Thyroid gland (tissue), 4 donors: ENCODE results near the gene MRPL42. TPM values are rescaled to one million over a fixed set of nuclear protein-coding genes. Genes with fewer than 3 reads are reported as not detected.
A peak's percentile ranks its signal among the peaks of the same experiment; 100 is the strongest.

Experiments used
- DNase-seq, 2 donors: peaks; one replicate each; pipeline ENCODE4 v3.0.0-alpha.2; 2019
- H3K27ac ChIP-seq, 3 donors: fragments of 200-600 bp; sonication (generic); 1 replicate in 2 of 3; 2 replicates in 1 of 3; pipeline ENCODE4 v1.5.1; 2016 to 2019; ENCODE audit warnings: mild to moderate bottlenecking in 1 of 3, moderate library complexity in 1 of 3
- H3K27me3 ChIP-seq: fragments of 200-600 bp; sonication (generic); one replicate; pipeline ENCODE4 v1.5.1; 2019
- H3K36me3 ChIP-seq, 2 donors: fragments of 200-600 bp; sonication (generic); one replicate each; pipeline ENCODE4 v1.5.1; 2016 to 2019
- H3K4me1 ChIP-seq, 2 donors: fragments of 200-600 bp; sonication (generic); one replicate each; pipeline ENCODE4 v1.5.1; 2017 to 2019
- H3K4me3 ChIP-seq, 3 donors: fragments of 200-600 bp; sonication (generic); replicated peaks in 1 of 3; 1 replicate in 2 of 3; 2 replicates in 1 of 3; pipeline ENCODE4 v1.5.1; 2016; ENCODE audit warnings: mild to moderate bottlenecking in 1 of 3
- H3K9me3 ChIP-seq: fragments of 200-600 bp; sonication (generic); one replicate; pipeline ENCODE4 v1.5.1; 2017
- CTCF ChIP-seq, 6 experiments: fragments of 200-600 bp in 3 of 6; fragments of 450-650 bp in 3 of 6; sonication (generic) in 3 of 6; IDR thresholded peaks; one replicate each; pipeline ENCODE4 v1.5.1; 2016 to 2019; ENCODE audit warnings: antibody characterized with exemption in 6 of 6, mild to moderate bottlenecking in 2 of 6, inconsistent platforms in 1 of 6, moderate library complexity in 1 of 6
- POLR2A ChIP-seq, 2 donors: fragments of 450-650 bp; IDR thresholded peaks; one replicate each; pipeline ENCODE4 v1.6.1; 2017; ENCODE audit warnings: antibody characterized with exemption in 2 of 2, mild to moderate bottlenecking in 2 of 2, moderate library complexity in 1 of 2
- WGBS, 2 donors: methylation state at CpG; one replicate each; pipeline ENCODE4 v1.1.5; 2017; 5-methylcytosine and 5-hydroxymethylcytosine counted together
- intact Hi-C: fragments of 100-400 bp; cut with DNase I; formaldehyde crosslinking; loops from one replicate; pipeline ENCODE4 v1.15.1; 2023
- total RNA-seq, 4 donors: library from RNA; depleted of rRNA; stranded (reverse); fragments of >200 nt; gene quantifications; one replicate each; pipeline ENCODE4 v1.2.3, GENCODE V29; 2016

Gene MRPL42
- total RNA-seq, 4 donors from 2014 or later, result 42.1 to 71.8 (median 64.0) TPM

GRCh38 chr12:93425736-93426411 lies 41.4 kb upstream of the MRPL42 start:
- H3K27ac ChIP-seq, result peak overlapping the region in 1 of 3 donors; percentile 21
- H3K36me3 ChIP-seq, result no peaks in the 10 kb centered on the region
- TF ChIP-seq CTCF (IDR thresholded peaks at IDR 0.05) (no peak), POLR2A (IDR thresholded peaks at IDR 0.05) (no peak)
- no peak overlapping the region for H3K4me3 ChIP-seq
- no peak for DNase-seq
- WGBS, 2 donors, result 55 to 59% methylated on average over 8 of the region's 8 CpGs
- H3K27me3 ChIP-seq, result no peaks in the 10 kb centered on the region
- intact Hi-C loops, result no loop called here
- no peaks in the 10 kb centered on the region for H3K9me3 ChIP-seq
- peaks cover 57 to 58% of the 10 kb centered on the region in 2 donors for H3K4me1 ChIP-seq

GRCh38 chr12:93426412-93426805 lies 40.9 kb upstream of the MRPL42 start:
- Histone ChIP-seq H3K4me1 (peaks cover 57 to 58% of the 10 kb centered on the region in 2 donors), H3K27ac (peak overlapping the region in 1 of 3 donors; percentile 21), H3K27me3 (no peaks in the 10 kb centered on the region), H3K4me3 (no peak overlapping the region), H3K9me3 (no peaks in the 10 kb centered on the region), H3K36me3 (no peaks in the 10 kb centered on the region)
- no peak for DNase-seq
- intact Hi-C loops, result no loop called here
- 37 to 45% methylated on average over 1 of the region's 1 CpG for WGBS, 2 donors
- TF ChIP-seq POLR2A (IDR thresholded peaks at IDR 0.05) (no peak), CTCF (IDR thresholded peaks at IDR 0.05) (no peak)

- H3K27ac ChIP-seq, result no peak overlapping the region
- no peaks in the 10 kb centered on the region for H3K27me3 ChIP-seq
- DNase-seq, result peak; percentile 23 to 39
- no peaks in the 10 kb centered on the region for H3K36me3 ChIP-seq
- no peaks in the 10 kb centered on the region for H3K9me3 ChIP-seq
- WGBS, 2 donors, result 57 to 70% methylated on average over 5 of the region's 5 CpGs
- H3K4me3 ChIP-seq, result no peak overlapping the region
- intact Hi-C loops, result no loop called here
- peaks cover 55 to 57% of the 10 kb centered on the region in 2 donors for H3K4me1 ChIP-seq
- no peak for TF ChIP-seq CTCF (IDR thresholded peaks at IDR 0.05)
- TF ChIP-seq POLR2A (IDR thresholded peaks at IDR 0.05), result no peak
Observed at GRCh38 chr12:93427779-93428564, 39.3 kb upstream of the MRPL42 start.

GRCh38 chr12:93429448-93429847 lies 37.9 kb upstream of the MRPL42 start:
- intact Hi-C loops, result no loop called here
- Histone ChIP-seq H3K4me3 (no peak overlapping the region), H3K27ac (no peak overlapping the region), H3K36me3 (no peaks in the 10 kb centered on the region), H3K27me3 (no peaks in the 10 kb centered on the region), H3K4me1 (peaks cover 55 to 56% of the 10 kb centered on the region in 2 donors), H3K9me3 (no peaks in the 10 kb centered on the region)
- WGBS, 2 donors, result 19 to 43% methylated on average over 1 of the region's 1 CpG
- DNase-seq, result no peak
- TF ChIP-seq CTCF (IDR thresholded peaks at IDR 0.05) (no peak), POLR2A (IDR thresholded peaks at IDR 0.05) (no peak)

GRCh38 chr12:93429852-93430251 lies 37.5 kb upstream of the MRPL42 start:
- TF ChIP-seq POLR2A (IDR thresholded peaks at IDR 0.05) (no peak), CTCF (IDR thresholded peaks at IDR 0.05) (no peak)
- Histone ChIP-seq H3K27ac (no peak overlapping the region), H3K27me3 (no peaks in the 10 kb centered on the region), H3K36me3 (no peaks in the 10 kb centered on the region), H3K4me3 (no peak overlapping the region), H3K4me1 (peaks cover 55 to 60% of the 10 kb centered on the region in 2 donors), H3K9me3 (no peaks in the 10 kb centered on the region)
- DNase-seq, result no peak
- intact Hi-C loops, result no loop called here
- WGBS, 2 donors, result 52 to 56% methylated on average over 1 of the region's 1 CpG
